Natural killer cell (primary cell): ENCODE measurements around the gene DNAH14. TPM values are rescaled to one million over a fixed set of nuclear protein-coding genes. Genes with fewer than 3 reads are reported as not detected.
"Not testable (repeated sequence)": the region's sequence is repeated elsewhere in the genome, so short reads cannot be mapped to it uniquely, and the experiment has no call there.

Source experiments
- ATAC-seq, 3 donors: fragments of 150-1000 bp in 2 of 3; fragments of 200-7000 bp in 1 of 3; cut with Tn5 transposase; 1 replicate in 1 of 3; 2 replicates in 2 of 3; pipeline ENCODE4 v1.10.0; 2021; ENCODE audit warnings: mild to moderate bottlenecking in 2 of 3, moderate library complexity in 2 of 3
- DNase-seq, 2 donors: peaks; one replicate each; pipeline versions ENCODE4 v3.0.0 to v3.0.0-alpha.2; 2013 to 2021; ENCODE audit warnings: mixed read lengths in 1 of 2
- H3K27ac ChIP-seq: one replicate; pipeline ENCODE4 v1.5.1; 2013; ENCODE audit warnings: mild to moderate bottlenecking, low read length
- H3K27me3 ChIP-seq: one replicate; pipeline ENCODE4 v1.6.1; 2013; ENCODE audit warnings: low read length; ENCODE audit not compliant: control insufficient read depth, insufficient read depth
- H3K36me3 ChIP-seq: one replicate; pipeline ENCODE4 v1.6.1; 2013; ENCODE audit warnings: low read length; ENCODE audit not compliant: control insufficient read depth, insufficient read depth
- H3K4me1 ChIP-seq: one replicate; pipeline ENCODE4 v1.6.1; 2013; ENCODE audit warnings: low read length; ENCODE audit not compliant: control insufficient read depth, insufficient read depth
- H3K4me3 ChIP-seq: one replicate; pipeline ENCODE4 v1.5.1; 2013; ENCODE audit warnings: low read length
- H3K9me3 ChIP-seq: one replicate; pipeline ENCODE4 v1.6.1; 2013; ENCODE audit warnings: low read length; ENCODE audit not compliant: control insufficient read depth, insufficient read depth
- H3K27ac Mint-ChIP-seq, 2 donors: one replicate each; pipeline ENCODE4 v1.8.0; 2022; ENCODE audit warnings: mild to moderate bottlenecking in 2 of 2, mixed read lengths in 2 of 2, moderate library complexity in 1 of 2
- H3K27me3 Mint-ChIP-seq, 2 donors: one replicate each; pipeline ENCODE4 v1.8.0; 2022; ENCODE audit warnings: low read depth in 2 of 2, mixed read lengths in 2 of 2
- H3K36me3 Mint-ChIP-seq: one replicate; pipeline ENCODE4 v1.8.0; 2022; ENCODE audit warnings: mixed read lengths
- H3K4me1 Mint-ChIP-seq, 2 donors: one replicate each; pipeline ENCODE4 v1.8.0; 2022; ENCODE audit warnings: mixed read lengths in 2 of 2
- H3K4me3 Mint-ChIP-seq: one replicate; pipeline ENCODE4 v1.8.0; 2022; ENCODE audit warnings: mild to moderate bottlenecking, moderate library complexity, mixed read lengths
- H3K9me3 Mint-ChIP-seq, 2 donors: one replicate each; pipeline ENCODE4 v1.8.0; 2022; ENCODE audit warnings: mixed read lengths in 2 of 2
- CTCF ChIP-seq: fragments of 200-600 bp; IDR thresholded peaks from one replicate; pipeline ENCODE4 v1.8.0; 2022; ENCODE audit warnings: antibody characterized with exemption
- WGBS: methylation state at CpG from one replicate; pipeline ENCODE4 v1.1.7; 2013; ENCODE audit warnings: missing lambda C conversion rate; ENCODE audit not compliant: insufficient coverage; 5-methylcytosine and 5-hydroxymethylcytosine counted together
- intact Hi-C: fragments of 100-400 bp; cut with micrococcal nuclease; formaldehyde crosslinking; loops from one replicate; pipeline ENCODE4 v1.14.2; 2022
- total RNA-seq, 4 donors: library from RNA; stranded (reverse); fragments of 120-200 nt in 1 of 4; gene quantifications; one replicate each; pipeline versions ENCODE4 v1.2.3 to v1.2.4, GENCODE V29; 2013 to 2022

The DNAH14 gene
- total RNA-seq, 3 donors from 2014 or later (not counting 1 experiment from before 2014, with no cell fraction given): 0.35 to 1.3 TPM; not detected in 1

- H3K4me1 Mint-ChIP-seq: no peaks in the 10 kb centered on the region
- H3K27me3 Mint-ChIP-seq: peaks cover 0 to 11% of the 10 kb centered on the region in 2 donors
- H3K27ac ChIP-seq: no peak overlapping the region
- H3K36me3 ChIP-seq: no peaks in the 10 kb centered on the region
- H3K36me3 Mint-ChIP-seq: no peaks in the 10 kb centered on the region
- no peaks in the 10 kb centered on the region for H3K4me1 ChIP-seq
- H3K4me3 ChIP-seq: no peak overlapping the region
- H3K27ac Mint-ChIP-seq: no peak overlapping the region
- TF ChIP-seq CTCF: no peak
- ATAC-seq (no peak), DNase-seq (no peak)
- no peak overlapping the region for H3K4me3 Mint-ChIP-seq
- 80% methylated on average over 1 of the region's 2 CpGs for WGBS
- H3K27me3 ChIP-seq: no peaks in the 10 kb centered on the region
- intact Hi-C loops: no loop called here
- H3K9me3 Mint-ChIP-seq: peaks cover 4 to 6% of the 10 kb centered on the region in 2 donors
- H3K9me3 ChIP-seq: no peaks in the 10 kb centered on the region
These were observed 278.3 kb downstream of the DNAH14 start for GRCh38 chr1:225207791-225208190.

GRCh38 chr1:225209153-225209552, 279.7 kb downstream of the DNAH14 start:
- ATAC-seq: no peak
- no peak overlapping the region for H3K4me3 ChIP-seq
- no peaks in the 10 kb centered on the region for H3K27me3 ChIP-seq
- H3K27me3 Mint-ChIP-seq: peaks cover 0 to 11% of the 10 kb centered on the region in 2 donors
- intact Hi-C loops: no loop called here
- H3K9me3 Mint-ChIP-seq: peaks cover 4 to 6% of the 10 kb centered on the region in 2 donors
- H3K36me3 ChIP-seq: no peaks in the 10 kb centered on the region
- no peaks in the 10 kb centered on the region for H3K9me3 ChIP-seq
- H3K4me1 ChIP-seq: no peaks in the 10 kb centered on the region
- DNase-seq: no peak
- H3K36me3 Mint-ChIP-seq: no peaks in the 10 kb centered on the region
- H3K27ac Mint-ChIP-seq: no peak overlapping the region
- no peak overlapping the region for H3K4me3 Mint-ChIP-seq
- no peaks in the 10 kb centered on the region for H3K4me1 Mint-ChIP-seq
- no peak overlapping the region for H3K27ac ChIP-seq
- no peak for TF ChIP-seq CTCF

- H3K4me1 ChIP-seq, H3K27ac ChIP-seq, ATAC-seq, intact Hi-C loops, H3K4me1 Mint-ChIP-seq, DNase-seq, H3K9me3 ChIP-seq, H3K4me3 ChIP-seq, H3K36me3 ChIP-seq, H3K27ac Mint-ChIP-seq, H3K4me3 Mint-ChIP-seq, H3K36me3 Mint-ChIP-seq, H3K27me3 ChIP-seq, H3K9me3 Mint-ChIP-seq: not testable (repeated sequence)
- 73% methylated on average over 3 of the region's 3 CpGs for WGBS
- H3K27me3 Mint-ChIP-seq: peaks cover 0 to 11% of the 10 kb centered on the region in 2 donors
These were observed 280.7 kb downstream of the DNAH14 start for GRCh38 chr1:225210180-225210579.

GRCh38 chr1:225211694-225212442, 282.4 kb downstream of the DNAH14 start:
- H3K27me3 ChIP-seq, H3K27ac ChIP-seq, H3K9me3 ChIP-seq, H3K36me3 ChIP-seq, intact Hi-C loops, H3K4me3 Mint-ChIP-seq, ATAC-seq, H3K4me1 ChIP-seq, H3K36me3 Mint-ChIP-seq, DNase-seq, H3K4me3 ChIP-seq, H3K27ac Mint-ChIP-seq, H3K4me1 Mint-ChIP-seq: not testable (repeated sequence)
- H3K27me3 Mint-ChIP-seq: peaks cover 0 to 10% of the 10 kb centered on the region in 2 donors
- peaks cover 6 to 10% of the 10 kb centered on the region in 2 donors for H3K9me3 Mint-ChIP-seq
- no CpG with 5 or more reads among the region's 5 CpGs for WGBS
